Ishikawa (cell line): Measurements from ENCODE around the gene DAZAP1.

Experiments
- CEBPB ChIP-seq: IDR thresholded peaks from 2 replicates; pipeline ENCODE4 v1.6.1; 2012
- CREB1 ChIP-seq: IDR thresholded peaks from 2 replicates; pipeline ENCODE4 v1.6.1; 2012; ENCODE audit warnings: low read depth
- EGR1 ChIP-seq: IDR thresholded peaks from 2 replicates; pipeline ENCODE4 v1.6.1; 2012
- EP300 ChIP-seq: IDR thresholded peaks from 2 replicates; pipeline ENCODE4 v1.6.1; 2012; ENCODE audit warnings: borderline replicate concordance
- FOXM1 ChIP-seq: IDR thresholded peaks from 2 replicates; pipeline ENCODE4 v1.6.1; 2012; ENCODE audit warnings: low read depth, borderline replicate concordance
- MAX ChIP-seq: IDR thresholded peaks from 2 replicates; pipeline ENCODE4 v1.6.1; 2012
- NFIC ChIP-seq: IDR thresholded peaks from 2 replicates; pipeline ENCODE4 v1.6.1; 2012
- RAD21 ChIP-seq: IDR thresholded peaks from 2 replicates; pipeline ENCODE4 v1.6.1; 2012; ENCODE audit warnings: low read depth
- TAF1 ChIP-seq: IDR thresholded peaks from 2 replicates; pipeline ENCODE4 v1.6.1; 2012; ENCODE audit warnings: low read depth, mild to moderate bottlenecking
- TCF12 ChIP-seq: IDR thresholded peaks from 2 replicates; pipeline ENCODE4 v1.6.1; 2012; ENCODE audit warnings: low read depth
- TEAD4 ChIP-seq: IDR thresholded peaks from 2 replicates; pipeline ENCODE4 v1.6.1; 2012
- YY1 ChIP-seq: IDR thresholded peaks from 2 replicates; pipeline ENCODE4 v1.6.1; 2012; ENCODE audit warnings: low read depth
- ZBTB7A ChIP-seq: IDR thresholded peaks from 2 replicates; pipeline ENCODE4 v1.6.1; 2012; ENCODE audit warnings: low read depth
- TF ChIP-seq, protein P1 (sequence below): IDR thresholded peaks from 2 replicates; pipeline ENCODE4 v1.6.1; 2012; ENCODE audit warnings: low read depth, mild to moderate bottlenecking
- TF ChIP-seq, protein P2 (sequence below): IDR thresholded peaks from 2 replicates; pipeline ENCODE4 v1.6.1; 2012

Gene DAZAP1

DNA sequence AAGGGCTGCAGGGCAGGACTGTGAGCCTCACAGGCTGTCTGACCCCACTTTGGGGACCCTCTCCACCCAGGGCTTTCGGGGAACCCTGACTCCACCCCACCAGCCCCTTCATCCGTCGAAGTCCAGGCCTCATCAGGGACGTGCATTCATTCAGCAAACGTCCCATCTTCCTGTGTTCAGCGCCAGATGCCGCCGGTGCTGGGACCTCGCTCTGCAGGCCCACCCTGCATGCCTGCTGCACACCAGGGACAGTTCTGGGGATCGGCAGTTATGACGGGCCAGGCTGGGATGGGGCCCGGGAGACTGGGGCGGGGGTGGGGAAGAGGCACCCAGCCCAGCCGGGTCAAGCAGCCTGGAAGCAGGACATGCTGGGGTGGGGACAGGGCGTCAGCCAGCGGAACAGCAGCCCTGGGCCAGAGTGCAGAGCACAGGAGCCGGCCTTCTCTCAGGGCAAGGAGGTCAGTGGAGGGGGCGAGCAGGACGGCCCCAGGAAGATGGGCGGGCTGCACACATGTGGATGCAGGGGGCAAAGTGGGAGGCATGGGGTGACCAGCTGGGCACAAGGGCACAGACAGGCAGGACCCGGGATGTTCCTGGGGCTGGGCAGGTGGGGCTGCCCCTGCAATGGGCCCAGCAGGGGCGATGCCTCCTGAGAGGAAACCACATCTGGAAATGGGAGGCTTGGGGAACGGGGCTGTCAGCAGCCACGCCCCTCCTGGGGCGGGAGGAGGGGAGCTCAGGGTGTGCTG lies 11.2 kb upstream of the DAZAP1 start:
- TF ChIP-seq EGR1: no peak
- TF ChIP-seq CEBPB: no peak

- TF ChIP-seq ZBTB7A (peak; percentile 36; the same call in 1 of the 2 replicates), EP300 (no peak), CREB1 (no peak), RAD21 (no peak), MAX (no peak)
- TF ChIP-seq, protein P1, sequence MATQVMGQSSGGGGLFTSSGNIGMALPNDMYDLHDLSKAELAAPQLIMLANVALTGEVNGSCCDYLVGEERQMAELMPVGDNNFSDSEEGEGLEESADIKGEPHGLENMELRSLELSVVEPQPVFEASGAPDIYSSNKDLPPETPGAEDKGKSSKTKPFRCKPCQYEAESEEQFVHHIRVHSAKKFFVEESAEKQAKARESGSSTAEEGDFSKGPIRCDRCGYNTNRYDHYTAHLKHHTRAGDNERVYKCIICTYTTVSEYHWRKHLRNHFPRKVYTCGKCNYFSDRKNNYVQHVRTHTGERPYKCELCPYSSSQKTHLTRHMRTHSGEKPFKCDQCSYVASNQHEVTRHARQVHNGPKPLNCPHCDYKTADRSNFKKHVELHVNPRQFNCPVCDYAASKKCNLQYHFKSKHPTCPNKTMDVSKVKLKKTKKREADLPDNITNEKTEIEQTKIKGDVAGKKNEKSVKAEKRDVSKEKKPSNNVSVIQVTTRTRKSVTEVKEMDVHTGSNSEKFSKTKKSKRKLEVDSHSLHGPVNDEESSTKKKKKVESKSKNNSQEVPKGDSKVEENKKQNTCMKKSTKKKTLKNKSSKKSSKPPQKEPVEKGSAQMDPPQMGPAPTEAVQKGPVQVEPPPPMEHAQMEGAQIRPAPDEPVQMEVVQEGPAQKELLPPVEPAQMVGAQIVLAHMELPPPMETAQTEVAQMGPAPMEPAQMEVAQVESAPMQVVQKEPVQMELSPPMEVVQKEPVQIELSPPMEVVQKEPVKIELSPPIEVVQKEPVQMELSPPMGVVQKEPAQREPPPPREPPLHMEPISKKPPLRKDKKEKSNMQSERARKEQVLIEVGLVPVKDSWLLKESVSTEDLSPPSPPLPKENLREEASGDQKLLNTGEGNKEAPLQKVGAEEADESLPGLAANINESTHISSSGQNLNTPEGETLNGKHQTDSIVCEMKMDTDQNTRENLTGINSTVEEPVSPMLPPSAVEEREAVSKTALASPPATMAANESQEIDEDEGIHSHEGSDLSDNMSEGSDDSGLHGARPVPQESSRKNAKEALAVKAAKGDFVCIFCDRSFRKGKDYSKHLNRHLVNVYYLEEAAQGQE: no peak
These were observed 10.4 kb upstream of the DAZAP1 start for GRCh38 chr19:1396768-1397679.

GRCh38 chr19:1397838-1398237 lies 9.5 kb upstream of the DAZAP1 start:
- no peak for TF ChIP-seq CEBPB
- no peak for TF ChIP-seq EP300
- no peak for TF ChIP-seq YY1
- no peak for TF ChIP-seq CREB1
- TF ChIP-seq, protein P1: no peak
- TF ChIP-seq RAD21: no peak
- TF ChIP-seq, protein P2, sequence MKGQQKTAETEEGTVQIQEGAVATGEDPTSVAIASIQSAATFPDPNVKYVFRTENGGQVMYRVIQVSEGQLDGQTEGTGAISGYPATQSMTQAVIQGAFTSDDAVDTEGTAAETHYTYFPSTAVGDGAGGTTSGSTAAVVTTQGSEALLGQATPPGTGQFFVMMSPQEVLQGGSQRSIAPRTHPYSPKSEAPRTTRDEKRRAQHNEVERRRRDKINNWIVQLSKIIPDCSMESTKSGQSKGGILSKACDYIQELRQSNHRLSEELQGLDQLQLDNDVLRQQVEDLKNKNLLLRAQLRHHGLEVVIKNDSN: no peak
- TF ChIP-seq TAF1: no peak

GRCh38 chr19:1399079-1399478 lies 8.3 kb upstream of the DAZAP1 start:
- TF ChIP-seq FOXM1 (no peak), TAF1 (no peak), TEAD4 (no peak), TCF12 (no peak), EGR1 (no peak), RAD21 (no peak), MAX (no peak), NFIC (no peak), ZBTB7A (no peak), YY1 (no peak), EP300 (no peak), CEBPB (no peak)
- TF ChIP-seq, protein P1: no peak
- TF ChIP-seq, protein P2: no peak
